ENCODE data around the gene TNF.

TNF gene

DNA sequence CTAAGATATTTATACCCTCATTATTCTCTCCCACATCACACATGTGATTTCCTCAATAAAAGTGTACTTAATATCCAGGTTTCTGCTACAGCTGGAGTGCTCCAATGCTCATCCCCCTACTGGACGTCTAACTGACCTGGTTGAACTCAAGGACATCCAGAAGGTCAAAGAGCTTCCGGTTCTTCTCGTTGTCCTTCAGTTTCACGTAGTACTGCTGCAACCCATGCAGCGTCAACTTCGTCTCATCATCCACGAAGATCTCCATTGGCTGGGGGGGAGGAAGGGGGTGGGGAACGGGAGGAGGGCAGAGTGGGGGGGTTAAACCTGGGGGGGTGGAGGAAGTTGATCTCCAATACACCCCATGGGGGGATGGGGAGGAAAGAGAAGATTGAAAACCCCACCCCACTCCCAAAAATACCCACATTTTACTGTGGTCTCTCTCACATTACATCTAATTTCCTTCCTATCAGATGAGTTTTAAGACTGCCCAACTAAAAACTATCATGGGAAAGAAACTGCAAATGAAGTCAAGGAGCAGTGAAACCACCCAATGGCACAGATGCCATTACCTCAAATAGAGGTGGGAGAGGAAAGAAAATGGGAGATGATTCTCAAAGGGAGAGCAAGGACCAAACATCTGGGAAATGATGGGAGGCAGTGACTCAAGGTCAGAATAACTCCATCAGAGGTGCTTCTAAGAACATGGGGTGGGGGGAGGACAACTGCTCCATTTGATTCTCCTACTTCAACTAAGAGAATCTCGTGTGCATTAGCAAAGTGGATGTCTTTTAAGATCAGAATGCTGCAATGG is 42.5 kb upstream of the TNF start:
- TF ChIP-seq, protein P1, sequence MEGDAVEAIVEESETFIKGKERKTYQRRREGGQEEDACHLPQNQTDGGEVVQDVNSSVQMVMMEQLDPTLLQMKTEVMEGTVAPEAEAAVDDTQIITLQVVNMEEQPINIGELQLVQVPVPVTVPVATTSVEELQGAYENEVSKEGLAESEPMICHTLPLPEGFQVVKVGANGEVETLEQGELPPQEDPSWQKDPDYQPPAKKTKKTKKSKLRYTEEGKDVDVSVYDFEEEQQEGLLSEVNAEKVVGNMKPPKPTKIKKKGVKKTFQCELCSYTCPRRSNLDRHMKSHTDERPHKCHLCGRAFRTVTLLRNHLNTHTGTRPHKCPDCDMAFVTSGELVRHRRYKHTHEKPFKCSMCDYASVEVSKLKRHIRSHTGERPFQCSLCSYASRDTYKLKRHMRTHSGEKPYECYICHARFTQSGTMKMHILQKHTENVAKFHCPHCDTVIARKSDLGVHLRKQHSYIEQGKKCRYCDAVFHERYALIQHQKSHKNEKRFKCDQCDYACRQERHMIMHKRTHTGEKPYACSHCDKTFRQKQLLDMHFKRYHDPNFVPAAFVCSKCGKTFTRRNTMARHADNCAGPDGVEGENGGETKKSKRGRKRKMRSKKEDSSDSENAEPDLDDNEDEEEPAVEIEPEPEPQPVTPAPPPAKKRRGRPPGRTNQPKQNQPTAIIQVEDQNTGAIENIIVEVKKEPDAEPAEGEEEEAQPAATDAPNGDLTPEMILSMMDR (conservative IDR thresholded peaks at IDR 0.05; ENCODE audit: low read depth, low read length): no peak
- Histone ChIP-seq H2AFZ (ENCODE audit: low read depth) (no peak overlapping the region), H3K27ac (no peak overlapping the region), H3K79me2 (ENCODE audit: insufficient read depth, low read depth) (peaks cover 21% of the 10 kb centered on the region; the same call in 1 of the 2 replicates), H3K4me2 (no peak overlapping the region), H3K9ac (no peak overlapping the region), H3K27me3 (ENCODE audit: insufficient read depth, low read depth) (no peaks in the 10 kb centered on the region), H3K4me3 (IDR thresholded peaks at IDR 0.05; ENCODE audit: insufficient read depth, low read depth, low read length) (no peak overlapping the region), H3K36me3 (ENCODE audit: insufficient read depth) (peaks cover 14% of the 10 kb centered on the region; the same call in 1 of the 2 replicates), H4K20me1 (ENCODE audit: insufficient read depth) (peaks cover 14% of the 10 kb centered on the region), H3K4me1 (ENCODE audit: low read depth, poor library complexity, severe bottlenecking) (peaks cover 6% of the 10 kb centered on the region)

DNA sequence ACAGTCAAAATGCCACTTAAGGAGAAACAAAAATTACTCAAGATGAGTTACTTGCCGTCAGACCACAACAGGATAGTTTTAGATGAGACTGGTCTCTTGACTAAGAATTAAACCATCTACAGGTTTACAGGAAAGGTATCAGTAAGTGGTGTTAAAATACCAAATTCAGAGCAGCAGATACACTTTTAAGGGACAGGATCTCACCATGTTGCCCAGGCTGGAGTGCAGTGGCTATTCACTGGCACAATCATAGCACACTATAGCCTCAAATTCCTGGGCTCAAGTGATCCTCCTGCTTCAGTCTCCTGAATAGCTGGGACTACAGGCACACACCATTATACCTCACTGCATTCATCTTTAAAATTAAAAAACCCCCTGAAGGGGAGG is 41.9 kb upstream of the TNF start:
- Histone ChIP-seq H3K27ac (no peak overlapping the region), H2AFZ (ENCODE audit: low read depth) (no peak overlapping the region), H3K4me1 (ENCODE audit: low read depth, poor library complexity, severe bottlenecking) (peaks cover 12% of the 10 kb centered on the region), H3K4me3 (IDR thresholded peaks at IDR 0.05; ENCODE audit: insufficient read depth, low read depth, low read length) (no peak overlapping the region), H3K27me3 (ENCODE audit: insufficient read depth, low read depth) (no peaks in the 10 kb centered on the region), H3K36me3 (ENCODE audit: insufficient read depth) (peaks cover 19% of the 10 kb centered on the region; the same call in 1 of the 2 replicates), H3K9ac (no peak overlapping the region), H3K4me2 (no peak overlapping the region), H3K79me2 (ENCODE audit: insufficient read depth, low read depth) (peaks cover 27% of the 10 kb centered on the region), H4K20me1 (ENCODE audit: insufficient read depth) (peaks cover 18% of the 10 kb centered on the region)
- TF ChIP-seq, protein P1 (conservative IDR thresholded peaks at IDR 0.05; ENCODE audit: low read depth, low read length): no peak

DNA sequence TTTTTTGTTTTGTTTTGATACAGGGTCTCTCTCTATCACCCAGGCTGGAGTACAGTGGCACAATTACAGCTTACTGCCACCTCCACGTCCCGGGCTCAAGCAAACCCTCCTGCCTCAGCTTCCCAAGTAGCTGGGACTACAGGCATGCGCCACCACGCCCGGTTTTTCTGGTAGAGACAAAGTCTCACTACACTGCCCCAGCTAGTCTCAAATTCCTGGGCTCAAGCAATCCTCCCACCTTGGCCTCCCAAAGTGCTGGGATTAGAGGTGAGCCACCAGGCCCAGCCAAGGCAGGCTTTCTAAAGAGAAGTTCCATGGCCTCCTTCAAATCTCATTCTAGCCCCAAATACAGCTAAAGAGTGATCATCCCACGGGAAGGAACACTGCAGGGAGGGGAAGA is 41.4 kb upstream of the TNF start:
- Histone ChIP-seq H3K9ac (no peak overlapping the region), H3K4me1 (ENCODE audit: low read depth, poor library complexity, severe bottlenecking) (peaks cover 17% of the 10 kb centered on the region), H3K36me3 (ENCODE audit: insufficient read depth) (peaks cover 21% of the 10 kb centered on the region; the same call in 1 of the 2 replicates), H3K4me3 (IDR thresholded peaks at IDR 0.05; ENCODE audit: insufficient read depth, low read depth, low read length) (no peak overlapping the region), H2AFZ (ENCODE audit: low read depth) (no peak overlapping the region), H3K27me3 (ENCODE audit: insufficient read depth, low read depth) (no peaks in the 10 kb centered on the region), H3K27ac (no peak overlapping the region), H3K79me2 (ENCODE audit: insufficient read depth, low read depth) (peaks cover 33% of the 10 kb centered on the region), H4K20me1 (ENCODE audit: insufficient read depth) (peaks cover 24% of the 10 kb centered on the region), H3K4me2 (no peak overlapping the region)
- TF ChIP-seq, protein P1 (conservative IDR thresholded peaks at IDR 0.05; ENCODE audit: low read depth, low read length): no peak

DNA sequence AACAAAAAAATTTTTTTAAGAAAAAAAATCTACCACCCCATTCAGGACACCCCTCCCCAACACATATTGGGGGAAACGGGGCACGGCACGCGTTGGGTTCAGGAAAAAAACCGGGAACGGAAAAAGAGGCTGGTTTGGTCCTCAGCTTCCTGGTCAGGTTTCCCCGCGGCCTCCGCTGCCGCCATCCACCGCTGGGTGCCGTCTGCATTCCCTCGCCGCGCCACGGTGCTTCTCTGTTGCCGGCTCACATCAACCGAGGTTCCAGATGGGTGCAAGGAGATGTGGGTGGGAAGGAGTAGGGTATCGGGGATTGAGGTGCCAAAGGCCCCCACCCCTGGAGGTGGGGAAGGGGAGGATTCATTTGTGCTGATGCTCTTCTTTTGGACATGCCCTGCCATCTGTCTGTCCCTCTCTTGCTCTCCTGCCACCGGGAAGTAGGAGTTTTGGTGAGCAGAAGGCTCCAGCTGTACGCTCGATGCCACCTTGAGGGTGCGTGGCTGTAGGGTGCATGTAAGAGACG is 40.8 kb upstream of the TNF start:
- H3K4me2 ChIP-seq: no peak overlapping the region
- no peak overlapping the region for H3K9ac ChIP-seq
- peaks cover 21% of the 10 kb centered on the region; the same call in 1 of the 2 replicates for H3K36me3 ChIP-seq (ENCODE audit: insufficient read depth)
- H4K20me1 ChIP-seq (ENCODE audit: insufficient read depth): peaks cover 27% of the 10 kb centered on the region
- H3K4me1 ChIP-seq (ENCODE audit: low read depth, poor library complexity, severe bottlenecking): peaks cover 23% of the 10 kb centered on the region
- no peak overlapping the region for H2AFZ ChIP-seq (ENCODE audit: low read depth)
- H3K79me2 ChIP-seq (ENCODE audit: insufficient read depth, low read depth): peaks cover 39% of the 10 kb centered on the region
- TF ChIP-seq, protein P1 (conservative IDR thresholded peaks at IDR 0.05; ENCODE audit: low read depth, low read length): no peak
- H3K27ac ChIP-seq: no peak overlapping the region
- no peaks in the 10 kb centered on the region for H3K27me3 ChIP-seq (ENCODE audit: insufficient read depth, low read depth)
- no peak overlapping the region for H3K4me3 ChIP-seq (IDR thresholded peaks at IDR 0.05; ENCODE audit: insufficient read depth, low read depth, low read length)
